CD4-positive, alpha-beta T cell treated with Interleukin-4 for 1 hour (primary cell): Measurements from ENCODE around the gene NRG3.
"Not testable (repeated sequence)": the region's sequence is repeated elsewhere in the genome, so short reads cannot be mapped to it uniquely, and the experiment has no call there.

Experiments used
- DNase-seq, 2 donors: peaks; one replicate each; pipeline ENCODE4 v3.0.0-alpha.2; 2020 to 2022

Gene NRG3

GRCh38 chr10:81963606-81964005, 88.6 kb downstream of the NRG3 start:
- no peak for DNase-seq

- DNase-seq: no peak
Observed at GRCh38 chr10:81967716-81968115, 92.7 kb downstream of the NRG3 start.

- DNase-seq: no peak
Observed at GRCh38 chr10:81969136-81969535, 94.1 kb downstream of the NRG3 start.

- no peak for DNase-seq
Observed at GRCh38 chr10:81978238-81978637, 103.2 kb downstream of the NRG3 start.

GRCh38 chr10:81981724-81982123, 106.7 kb downstream of the NRG3 start:
- no peak for DNase-seq

GRCh38 chr10:81984428-81984827, 109.4 kb downstream of the NRG3 start:
- no peak for DNase-seq

GRCh38 chr10:81995254-81995653, 120.3 kb downstream of the NRG3 start:
- DNase-seq: no peak

- DNase-seq: no peak
Observed at GRCh38 chr10:81996927-81997326, 121.9 kb downstream of the NRG3 start.

GRCh38 chr10:82020999-82021398, 146.0 kb downstream of the NRG3 start:
- no peak for DNase-seq

- no peak for DNase-seq
Observed at GRCh38 chr10:82027711-82028110, 152.7 kb downstream of the NRG3 start.

- no peak for DNase-seq
Observed at GRCh38 chr10:82037076-82037475, 162.1 kb downstream of the NRG3 start.

- DNase-seq: no peak
Observed at GRCh38 chr10:82038587-82038986, 163.6 kb downstream of the NRG3 start.

- no peak for DNase-seq
Observed at GRCh38 chr10:82040336-82040735, 165.3 kb downstream of the NRG3 start.

- no peak for DNase-seq
Observed at GRCh38 chr10:82041018-82041417, 166.0 kb downstream of the NRG3 start.

- no peak for DNase-seq
Observed at GRCh38 chr10:82056391-82056790, 181.4 kb downstream of the NRG3 start.

- not testable (repeated sequence) for DNase-seq
Observed at GRCh38 chr10:82067192-82067591, 192.2 kb downstream of the NRG3 start.

- no peak for DNase-seq
Observed at GRCh38 chr10:82068501-82068900, 193.5 kb downstream of the NRG3 start.

- no peak for DNase-seq
Observed at GRCh38 chr10:82071231-82071630, 196.2 kb downstream of the NRG3 start.

GRCh38 chr10:82072124-82072523, 197.1 kb downstream of the NRG3 start:
- no peak for DNase-seq

GRCh38 chr10:82075605-82076004, 200.6 kb downstream of the NRG3 start:
- DNase-seq: no peak

- no peak for DNase-seq
Observed at GRCh38 chr10:82084496-82084895, 209.5 kb downstream of the NRG3 start.

- DNase-seq: no peak
Observed at GRCh38 chr10:82084904-82085303, 209.9 kb downstream of the NRG3 start.

- no peak for DNase-seq
Observed at GRCh38 chr10:82089327-82089726, 214.3 kb downstream of the NRG3 start.

GRCh38 chr10:82091413-82091812, 216.4 kb downstream of the NRG3 start:
- DNase-seq: no peak

GRCh38 chr10:82092111-82092510, 217.1 kb downstream of the NRG3 start:
- no peak for DNase-seq

GRCh38 chr10:82124713-82125112, 249.7 kb downstream of the NRG3 start:
- DNase-seq: no peak
